ENCODE data around the gene ZNF326.

DNA sequence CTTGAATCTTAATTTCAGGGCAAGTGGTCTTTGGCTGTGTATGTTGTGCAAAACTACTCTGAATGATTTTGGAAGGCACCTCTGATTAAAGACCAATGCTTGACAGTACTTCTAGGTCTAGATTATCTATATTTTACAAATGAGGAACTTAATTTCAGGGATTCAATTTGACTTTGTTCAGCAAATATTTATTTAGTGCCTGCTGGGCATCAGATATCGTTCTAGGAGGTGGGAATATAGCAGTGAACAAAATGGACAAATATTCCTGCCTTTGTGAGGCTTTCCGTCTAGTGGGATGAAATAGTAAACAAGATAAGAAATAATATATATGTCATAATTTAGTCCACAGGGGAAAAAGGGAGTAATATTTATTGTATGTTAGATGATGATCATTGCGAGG is 4.7 kb downstream of the ZNF326 start:
- TF ChIP-seq POLR2A (IDR thresholded peaks at IDR 0.05; ENCODE audit: low read depth, low read length) (no peak), TAF1 (IDR thresholded peaks at IDR 0.05; ENCODE audit: borderline replicate concordance, low read depth, low read length) (no peak), POLR2AphosphoS5 (IDR thresholded peaks at IDR 0.05; ENCODE audit: low read depth, low read length) (no peak)
